ENCODE data around the gene SMU1.

GRCh38 chr9:33011831-33012230 lies 64.6 kb downstream of the SMU1 start:
- TF ChIP-seq, protein P1, sequence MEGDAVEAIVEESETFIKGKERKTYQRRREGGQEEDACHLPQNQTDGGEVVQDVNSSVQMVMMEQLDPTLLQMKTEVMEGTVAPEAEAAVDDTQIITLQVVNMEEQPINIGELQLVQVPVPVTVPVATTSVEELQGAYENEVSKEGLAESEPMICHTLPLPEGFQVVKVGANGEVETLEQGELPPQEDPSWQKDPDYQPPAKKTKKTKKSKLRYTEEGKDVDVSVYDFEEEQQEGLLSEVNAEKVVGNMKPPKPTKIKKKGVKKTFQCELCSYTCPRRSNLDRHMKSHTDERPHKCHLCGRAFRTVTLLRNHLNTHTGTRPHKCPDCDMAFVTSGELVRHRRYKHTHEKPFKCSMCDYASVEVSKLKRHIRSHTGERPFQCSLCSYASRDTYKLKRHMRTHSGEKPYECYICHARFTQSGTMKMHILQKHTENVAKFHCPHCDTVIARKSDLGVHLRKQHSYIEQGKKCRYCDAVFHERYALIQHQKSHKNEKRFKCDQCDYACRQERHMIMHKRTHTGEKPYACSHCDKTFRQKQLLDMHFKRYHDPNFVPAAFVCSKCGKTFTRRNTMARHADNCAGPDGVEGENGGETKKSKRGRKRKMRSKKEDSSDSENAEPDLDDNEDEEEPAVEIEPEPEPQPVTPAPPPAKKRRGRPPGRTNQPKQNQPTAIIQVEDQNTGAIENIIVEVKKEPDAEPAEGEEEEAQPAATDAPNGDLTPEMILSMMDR (IDR thresholded peaks at IDR 0.05): no peak
- TF ChIP-seq POLR2A (IDR thresholded peaks at IDR 0.05) (no peak), POLR2AphosphoS5 (IDR thresholded peaks at IDR 0.05) (no peak)

All from upper lobe of left lung (tissue), 4 donors.